ENCODE results near the gene ARHGAP32. TPM values are rescaled to one million over a fixed set of nuclear protein-coding genes. Genes with fewer than 3 reads are reported as not detected.

Gene ARHGAP32
- total RNA-seq, 2 experiments from 2014 or later, result 2.5 to 3.4 TPM

GRCh38 chr11:129063118-129063517, 129.0 kb downstream of the ARHGAP32 start:
- POLR2A ChIA-PET, result no interaction called here
- Mint-ChIP-seq H3K9me3 (no peaks in the 10 kb centered on the region), H3K27ac (no peak overlapping the region), H3K4me1 (no peaks in the 10 kb centered on the region), H3K36me3 (no peaks in the 10 kb centered on the region), H3K27me3 (no peaks in the 10 kb centered on the region), H3K4me3 (no peak overlapping the region)
- DNase-seq, result no peak
- no peak for ATAC-seq (ENCODE audit: low read depth)

- Mint-ChIP-seq H3K36me3 (no peaks in the 10 kb centered on the region), H3K4me1 (no peaks in the 10 kb centered on the region), H3K9me3 (no peaks in the 10 kb centered on the region), H3K4me3 (no peak overlapping the region), H3K27ac (no peak overlapping the region), H3K27me3 (no peaks in the 10 kb centered on the region)
- no peak for ATAC-seq (ENCODE audit: low read depth)
- POLR2A ChIA-PET, result no interaction called here
- no peak for DNase-seq
These were observed 130.5 kb downstream of the ARHGAP32 start for GRCh38 chr11:129061492-129062230.

DNA sequence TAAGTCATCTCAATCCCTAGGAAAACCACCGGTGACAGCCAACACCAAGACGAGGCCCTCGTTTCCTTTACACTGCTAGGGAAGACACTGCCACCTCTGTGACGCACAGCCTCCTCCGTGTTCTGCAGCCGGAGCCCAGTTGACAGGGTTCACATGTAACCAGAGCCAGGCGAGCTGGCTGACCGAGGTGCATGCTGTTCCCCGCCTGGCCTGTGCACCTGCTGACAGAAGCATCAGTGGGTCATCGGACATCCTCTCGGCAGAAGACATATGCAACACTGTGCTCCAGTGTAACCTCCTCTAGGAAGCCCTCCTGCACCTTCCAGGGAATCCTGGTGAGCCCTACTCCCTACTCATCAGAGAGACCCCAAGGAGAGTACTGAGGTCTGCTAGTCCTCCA, 135.2 kb downstream of the ARHGAP32 start:
- H3K4me1 Mint-ChIP-seq, result no peaks in the 10 kb centered on the region
- no peaks in the 10 kb centered on the region for H3K9me3 Mint-ChIP-seq
- POLR2A ChIA-PET, result no interaction called here
- no peak for DNase-seq
- ATAC-seq (ENCODE audit: low read depth), result no peak
- no peak overlapping the region for H3K4me3 Mint-ChIP-seq
- no peak overlapping the region for H3K27ac Mint-ChIP-seq
- H3K27me3 Mint-ChIP-seq, result no peaks in the 10 kb centered on the region
- no peaks in the 10 kb centered on the region for H3K36me3 Mint-ChIP-seq

GRCh38 chr11:129055196-129055595, 136.9 kb downstream of the ARHGAP32 start:
- H3K27ac Mint-ChIP-seq, result no peak overlapping the region
- H3K4me3 Mint-ChIP-seq, result no peak overlapping the region
- H3K9me3 Mint-ChIP-seq, result no peaks in the 10 kb centered on the region
- ATAC-seq (ENCODE audit: low read depth), result no peak
- H3K4me1 Mint-ChIP-seq, result no peaks in the 10 kb centered on the region
- POLR2A ChIA-PET, result no interaction called here
- DNase-seq, result no peak
- no peaks in the 10 kb centered on the region for H3K27me3 Mint-ChIP-seq
- no peaks in the 10 kb centered on the region for H3K36me3 Mint-ChIP-seq

- Mint-ChIP-seq H3K27ac (no peak overlapping the region), H3K4me1 (no peaks in the 10 kb centered on the region), H3K4me3 (no peak overlapping the region), H3K9me3 (no peaks in the 10 kb centered on the region), H3K36me3 (no peaks in the 10 kb centered on the region), H3K27me3 (peaks cover 2% of the 10 kb centered on the region)
- no peak for DNase-seq
- no peak for ATAC-seq (ENCODE audit: low read depth)
- POLR2A ChIA-PET, result no interaction called here
These were observed 143.2 kb downstream of the ARHGAP32 start for GRCh38 chr11:129048911-129049310.

DNA sequence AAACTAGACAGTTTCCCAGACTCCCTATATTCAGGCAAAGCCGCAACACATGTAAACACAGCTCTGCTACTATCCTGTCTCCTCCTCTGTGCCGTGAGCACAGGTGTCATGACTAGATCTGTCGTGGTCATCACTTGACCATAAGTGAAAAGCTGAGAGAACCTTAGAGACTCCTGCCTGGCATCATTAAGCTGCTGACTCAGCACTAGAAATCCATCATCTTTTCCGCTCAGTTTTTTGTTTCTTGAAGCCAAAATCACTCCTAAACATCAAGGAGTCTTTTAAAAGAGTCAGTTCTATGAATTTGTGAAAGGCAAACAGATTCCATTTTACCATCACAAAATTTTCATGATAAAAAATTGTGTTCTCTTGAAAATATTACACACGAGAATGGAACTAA, 147.0 kb downstream of the ARHGAP32 start:
- no peak overlapping the region for H3K27ac Mint-ChIP-seq
- DNase-seq, result no peak
- H3K4me1 Mint-ChIP-seq, result no peaks in the 10 kb centered on the region
- no peaks in the 10 kb centered on the region for H3K9me3 Mint-ChIP-seq
- no peaks in the 10 kb centered on the region for H3K36me3 Mint-ChIP-seq
- no peak for ATAC-seq (ENCODE audit: low read depth)
- peaks cover 2% of the 10 kb centered on the region for H3K27me3 Mint-ChIP-seq
- POLR2A ChIA-PET, result no interaction called here
- no peak overlapping the region for H3K4me3 Mint-ChIP-seq

GRCh38 chr11:129042503-129042902, 149.6 kb downstream of the ARHGAP32 start:
- POLR2A ChIA-PET, result no interaction called here
- Mint-ChIP-seq H3K27me3 (no peaks in the 10 kb centered on the region), H3K27ac (no peak overlapping the region), H3K4me1 (no peaks in the 10 kb centered on the region), H3K4me3 (no peak overlapping the region), H3K36me3 (no peaks in the 10 kb centered on the region), H3K9me3 (no peaks in the 10 kb centered on the region)
- ATAC-seq (ENCODE audit: low read depth) (no peak), DNase-seq (no peak)

DNA sequence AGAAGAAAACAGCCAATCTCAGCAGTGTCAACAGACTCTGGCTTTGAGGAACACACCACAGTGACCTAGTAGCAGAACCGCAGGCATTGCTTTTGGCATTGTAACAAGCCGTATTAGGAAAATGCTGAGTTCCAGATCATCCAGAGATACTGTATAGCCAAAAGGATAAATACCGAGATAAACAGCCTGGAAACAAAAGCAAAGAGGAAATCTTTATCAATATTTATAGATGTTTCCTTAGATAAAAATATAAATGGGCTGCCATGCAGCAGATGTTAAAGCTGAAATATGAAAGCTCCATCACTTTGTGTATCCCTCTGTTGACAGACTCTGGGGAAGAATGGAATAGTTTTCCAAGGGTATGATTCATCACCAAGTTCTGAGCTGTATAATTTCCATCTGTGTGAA, 150.5 kb downstream of the ARHGAP32 start:
- no peaks in the 10 kb centered on the region for H3K27me3 Mint-ChIP-seq
- DNase-seq, result no peak
- no peaks in the 10 kb centered on the region for H3K9me3 Mint-ChIP-seq
- POLR2A ChIA-PET, result no interaction called here
- no peak overlapping the region for H3K4me3 Mint-ChIP-seq
- no peak overlapping the region for H3K27ac Mint-ChIP-seq
- no peaks in the 10 kb centered on the region for H3K4me1 Mint-ChIP-seq
- no peak for ATAC-seq (ENCODE audit: low read depth)
- no peaks in the 10 kb centered on the region for H3K36me3 Mint-ChIP-seq

DNA sequence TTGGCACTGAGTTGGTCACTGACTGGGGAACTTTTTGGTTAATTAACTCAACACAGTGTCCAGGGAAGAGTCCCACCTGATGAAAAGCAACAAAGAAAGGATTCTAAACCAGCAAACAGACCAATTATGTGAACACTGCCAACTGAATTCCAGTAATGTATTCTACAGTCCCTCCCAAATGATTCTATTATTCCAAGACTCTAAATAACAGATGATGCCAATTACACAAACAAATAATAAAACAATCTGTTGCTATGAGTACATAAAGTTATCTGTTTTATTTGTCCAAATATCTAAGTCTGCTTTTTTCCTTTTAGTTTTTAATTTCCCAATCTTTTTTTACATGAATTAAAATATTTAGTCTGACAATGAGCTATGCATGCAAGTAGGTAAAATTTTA, 151.2 kb downstream of the ARHGAP32 start:
- POLR2A ChIA-PET, result no interaction called here
- H3K27ac Mint-ChIP-seq, result no peak overlapping the region
- no peaks in the 10 kb centered on the region for H3K4me1 Mint-ChIP-seq
- no peak overlapping the region for H3K4me3 Mint-ChIP-seq
- DNase-seq (no peak), ATAC-seq (ENCODE audit: low read depth) (no peak)
- H3K36me3 Mint-ChIP-seq, result no peaks in the 10 kb centered on the region
- no peaks in the 10 kb centered on the region for H3K27me3 Mint-ChIP-seq
- no peaks in the 10 kb centered on the region for H3K9me3 Mint-ChIP-seq

DNA sequence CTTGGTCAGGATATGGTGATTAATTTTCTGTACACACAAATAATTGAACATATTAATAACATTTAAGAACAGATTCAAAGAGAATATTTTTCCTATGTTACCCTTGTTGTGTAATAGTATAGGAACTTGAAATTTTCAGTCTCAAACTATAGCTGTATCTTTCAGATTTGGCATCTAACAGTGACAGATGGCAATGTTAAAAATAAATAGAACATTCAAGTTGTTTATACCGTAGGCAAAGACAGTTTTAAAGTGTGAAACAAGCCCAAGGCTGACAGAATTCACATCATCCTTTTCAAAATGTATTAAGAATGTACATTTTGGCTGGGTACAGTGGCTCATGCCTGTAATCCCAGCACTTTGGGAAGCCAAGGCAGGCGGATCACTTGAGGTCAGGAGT, 156.9 kb downstream of the ARHGAP32 start:
- Mint-ChIP-seq H3K27me3 (no peaks in the 10 kb centered on the region), H3K36me3 (no peaks in the 10 kb centered on the region), H3K4me3 (no peak overlapping the region), H3K9me3 (peaks cover 1% of the 10 kb centered on the region), H3K4me1 (no peaks in the 10 kb centered on the region), H3K27ac (no peak overlapping the region)
- no peak for DNase-seq
- POLR2A ChIA-PET, result interaction anchor here (0.7 kb wide), 1 partner anchor 28 kb away, joined by 5 read pairs; no protein-coding TSS in a partner anchor
- no peak for ATAC-seq (ENCODE audit: low read depth)

DNA sequence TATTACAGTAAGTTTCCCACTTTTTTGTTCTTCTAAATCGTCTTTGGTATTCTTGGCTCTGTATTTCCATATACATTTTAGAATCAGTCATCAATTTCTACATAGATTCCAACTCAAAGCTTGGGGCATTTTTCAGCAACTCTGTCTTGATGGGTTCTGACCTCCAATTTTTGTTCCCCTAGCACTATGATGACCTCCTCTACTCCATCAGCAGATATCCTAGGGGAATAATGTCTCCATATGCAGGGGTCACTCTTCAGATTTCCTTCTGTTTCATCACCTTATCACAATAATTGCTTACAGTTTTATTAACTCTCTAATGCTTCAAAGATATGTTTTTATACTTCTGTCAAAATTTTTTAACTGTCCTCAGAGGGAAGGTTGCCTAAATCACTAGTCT, 158.1 kb downstream of the ARHGAP32 start:
- Mint-ChIP-seq H3K4me3 (no peak overlapping the region), H3K27me3 (no peaks in the 10 kb centered on the region), H3K4me1 (no peaks in the 10 kb centered on the region), H3K36me3 (no peaks in the 10 kb centered on the region), H3K27ac (no peak overlapping the region), H3K9me3 (peaks cover 3% of the 10 kb centered on the region)
- POLR2A ChIA-PET, result no interaction called here
- ATAC-seq (ENCODE audit: low read depth) (no peak), DNase-seq (no peak)

GRCh38 chr11:129023968-129024676, 168.0 kb downstream of the ARHGAP32 start:
- Mint-ChIP-seq H3K9me3 (no peaks in the 10 kb centered on the region), H3K4me3 (no peak overlapping the region), H3K27me3 (peaks cover under 1% of the 10 kb centered on the region), H3K36me3 (no peaks in the 10 kb centered on the region), H3K4me1 (peaks cover 7% of the 10 kb centered on the region), H3K27ac (no peak overlapping the region)
- DNase-seq, result no peak
- POLR2A ChIA-PET, result no interaction called here
- peak; percentile 54 for ATAC-seq (ENCODE audit: low read depth)

DNA sequence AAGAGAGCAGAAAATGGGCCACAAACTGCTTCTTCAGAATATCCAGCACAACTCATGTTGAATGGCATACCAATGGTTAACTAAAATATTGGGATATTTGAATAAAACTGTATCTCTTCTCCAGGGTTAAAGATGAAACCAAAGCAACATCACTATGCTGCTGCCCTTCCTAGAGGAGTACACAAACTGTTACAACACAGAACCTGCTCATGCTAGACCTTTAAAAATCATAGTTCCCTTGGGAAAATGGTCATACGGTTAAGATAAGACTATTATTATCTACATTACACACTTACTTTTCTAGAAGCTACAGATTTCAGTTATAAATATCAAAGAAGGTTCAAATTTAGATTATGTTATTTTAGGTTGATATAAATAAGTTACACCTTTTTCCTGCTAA, 170.8 kb downstream of the ARHGAP32 start:
- H3K27me3 Mint-ChIP-seq, result peaks cover 2% of the 10 kb centered on the region
- POLR2A ChIA-PET, result no interaction called here
- DNase-seq (no peak), ATAC-seq (ENCODE audit: low read depth) (no peak)
- no peak overlapping the region for H3K4me3 Mint-ChIP-seq
- no peak overlapping the region for H3K27ac Mint-ChIP-seq
- no peaks in the 10 kb centered on the region for H3K36me3 Mint-ChIP-seq
- no peaks in the 10 kb centered on the region for H3K9me3 Mint-ChIP-seq
- H3K4me1 Mint-ChIP-seq, result peaks cover 7% of the 10 kb centered on the region

- no peak for DNase-seq
- Mint-ChIP-seq H3K36me3 (no peaks in the 10 kb centered on the region), H3K27ac (no peak overlapping the region), H3K27me3 (peaks cover 2% of the 10 kb centered on the region), H3K4me3 (no peak overlapping the region), H3K9me3 (no peaks in the 10 kb centered on the region), H3K4me1 (peaks cover 6% of the 10 kb centered on the region)
- no peak for ATAC-seq (ENCODE audit: low read depth)
- POLR2A ChIA-PET, result no interaction called here
These were observed 173.1 kb downstream of the ARHGAP32 start for GRCh38 chr11:129018991-129019390.
